Heart left ventricle (tissue), 16 donors: Measurements from ENCODE around the gene CYB5R3. TPM values are rescaled to one million over a fixed set of nuclear protein-coding genes. Genes with fewer than 3 reads are reported as not detected.

Source experiments
- ATAC-seq, 4 donors: fragments of 200-7000 bp; cut with Tn5 transposase; one replicate each; pipeline ENCODE4 v1.9.1; 2020 to 2022; ENCODE audit warnings: moderate library complexity in 4 of 4, mild to moderate bottlenecking in 3 of 4, moderate number of reproducible peaks in 1 of 4
- DNase-seq, 5 donors: peaks; one replicate each; pipeline ENCODE4 v3.0.0-alpha.2; 2020
- H3K27ac ChIP-seq, 12 donors: fragments of 200-600 bp; sonication (generic) in 4 of 12; one replicate each; pipeline versions ENCODE4 v1.5.0 to v1.8.0; 2016 to 2022; ENCODE audit warnings: mild to moderate bottlenecking in 2 of 12
- H3K27me3 ChIP-seq, 9 donors: fragments of 200-600 bp; sonication (generic) in 2 of 9; one replicate each; pipeline versions ENCODE4 v1.5.1 to v1.8.0; 2016 to 2022; ENCODE audit warnings: mild to moderate bottlenecking in 3 of 9
- H3K36me3 ChIP-seq, 9 donors: fragments of 200-600 bp; sonication (generic) in 2 of 9; one replicate each; pipeline versions ENCODE4 v1.5.0 to v1.8.0; 2018 to 2022; ENCODE audit warnings: mild to moderate bottlenecking in 2 of 9
- H3K4me1 ChIP-seq, 12 donors: fragments of 200-600 bp; sonication (generic) in 4 of 12; one replicate each; pipeline versions ENCODE4 v1.5.0 to v1.8.0; 2016 to 2022; ENCODE audit warnings: mild to moderate bottlenecking in 3 of 12
- H3K4me3 ChIP-seq, 12 donors: fragments of 200-600 bp; sonication (generic) in 4 of 12; one replicate each; pipeline versions ENCODE4 v1.5.0 to v1.8.0; 2017 to 2022; ENCODE audit warnings: mild to moderate bottlenecking in 9 of 12, moderate library complexity in 4 of 12
- H3K9me3 ChIP-seq, 12 donors: fragments of 200-600 bp; sonication (generic) in 4 of 12; one replicate each; pipeline versions ENCODE4 v1.5.0 to v1.8.0; 2016 to 2022; ENCODE audit warnings: mild to moderate bottlenecking in 1 of 12
- CTCF ChIP-seq, 12 donors: fragments of 200-600 bp; sonication (generic) in 4 of 12; IDR thresholded peaks; one replicate each; pipeline versions ENCODE4 v1.5.0 to v1.8.0; 2018 to 2022; ENCODE audit warnings: antibody characterized with exemption in 12 of 12, mild to moderate bottlenecking in 5 of 12
- POLR2A ChIP-seq, 2 donors: fragments of 450-650 bp; IDR thresholded peaks; one replicate each; pipeline ENCODE4 v1.6.1; 2017; ENCODE audit warnings: antibody characterized with exemption in 2 of 2, mild to moderate bottlenecking in 2 of 2, moderate library complexity in 2 of 2
- WGBS, 4 donors: extraction: QIAGEN DNeasy Blood & Tissue Kit in 2 of 4; methylation state at CpG; one replicate each; pipeline versions ENCODE4 v1.1.5 to v1.1.7; 2013 to 2018; 5-methylcytosine and 5-hydroxymethylcytosine counted together
- intact Hi-C, 10 donors: fragments of 100-400 bp; cut with DNase I; formaldehyde crosslinking; loops; one replicate each; pipeline versions ENCODE4 v1.11.1 to v1.14.2; 2022
- polyA plus RNA-seq, 2 donors: library from polyadenylated mRNA; stranded (reverse); fragments of 200-250 nt; gene quantifications; one replicate each; pipeline ENCODE4 v1.2.3, GENCODE V29; 2013
- total RNA-seq, 9 donors: library from RNA; depleted of rRNA in 2 of 9; stranded (reverse); fragments of >200 nt in 2 of 9; fragmentation: NEBNext Ultra II Directional in 3 of 9; extraction: Animal tissue kit (Norgen Biotek cat#: 25700) in 3 of 9; gene quantifications; one replicate each; pipeline versions ENCODE4 v1.1.0 to v1.2.4, GENCODE V29; 2016 to 2023
- donor health status: ischemic (EF 13 %, LVEDD 7.1; RV severe dilation, severe dysfunction).
- donor health status: healthy with polysubstance abuse.
- donor health status: DM: no; HTN: yes; CAD: no.
- donor health status: DM: no; HTN: no; CAD: no.
- donor health status: ischemic (EF 25% LVEDD 6.9; RV normal size, moderate dysfunction).
- donor health status: ischemic (EF 25% LVEDD 5.7; RV mildly dilated, moderate dysfunction).
- donor health status: healthy.
- donor health status: DM: yes; HTN: yes; CAD: no.
- donor health status: ischemic (EF 35%, LVEDD 5.7; RV mildly dilated, moderate dysfunction).
- donor health status: nonischemic (EF 11% LVEDD 7.7; RV severe dilation, severe dysfunction).
- donor health status: DM: yes; HTN: yes; CAD: no.
- donor health status: PGD.
- donor health status: ischemic (EF 29% LVEDD 5.4; RV normal size, mild dysfunction).
- donor health status: nonischemic (EF 23%, LVEDD 6.1; RV moderate dilation, normal function).

Gene CYB5R3
- total and polyA plus RNA-seq, 11 donors, result 135 to 459 (median 305) TPM

DNA sequence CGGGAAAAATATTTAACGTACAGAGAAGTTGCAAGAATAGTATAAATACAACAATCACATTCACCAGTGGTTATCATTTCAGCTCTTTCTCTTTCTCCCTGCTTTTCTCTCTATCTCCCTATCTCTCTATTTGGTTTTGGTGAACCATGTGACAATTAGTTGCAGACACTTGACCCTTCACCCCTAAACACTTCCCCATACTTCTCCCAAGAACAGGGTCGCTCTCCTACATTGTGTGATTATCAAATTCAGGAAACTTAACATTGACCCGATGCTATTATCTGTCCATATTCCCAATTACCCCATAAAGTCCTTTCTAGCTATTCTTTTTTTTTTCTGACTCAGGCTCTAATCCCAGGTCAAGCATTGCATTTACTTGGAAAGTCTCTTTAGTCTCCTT, 4.8 kb upstream of the CYB5R3 start:
- H3K27ac ChIP-seq, result no peak overlapping the region
- H3K27me3 ChIP-seq, result no peaks in the 10 kb centered on the region
- H3K9me3 ChIP-seq, result no peaks in the 10 kb centered on the region
- 90 to 93% (median 92%) methylated on average over 4 of the region's 4 CpGs for WGBS, 4 donors
- no peak for ATAC-seq
- intact Hi-C loops, result loop anchor here in 1 of 10 donors (10.0 kb wide), 1 partner anchor 161 kb away; no protein-coding TSS in a partner anchor
- DNase-seq, result no peak
- no peak overlapping the region for H3K4me3 ChIP-seq
- no peak for TF ChIP-seq POLR2A (IDR thresholded peaks at IDR 0.05)
- no peak for TF ChIP-seq CTCF (IDR thresholded peaks at IDR 0.05)
- peaks cover 0 to 7% (median 0%) of the 10 kb centered on the region in 12 donors for H3K4me1 ChIP-seq
- H3K36me3 ChIP-seq, result no peaks in the 10 kb centered on the region

GRCh38 chr22:42651134-42651533, 1.9 kb upstream of the CYB5R3 start:
- Histone ChIP-seq H3K4me3 (no peak overlapping the region), H3K27ac (no peak overlapping the region), H3K9me3 (no peaks in the 10 kb centered on the region), H3K4me1 (peaks cover 5 to 32% (median 24%) of the 10 kb centered on the region in 12 donors), H3K36me3 (no peaks in the 10 kb centered on the region), H3K27me3 (no peaks in the 10 kb centered on the region)
- intact Hi-C loops, result loop anchor here in 1 of 10 donors (10.0 kb wide), 1 partner anchor 164 kb away; no protein-coding TSS in a partner anchor
- DNase-seq (no peak), ATAC-seq (no peak)
- TF ChIP-seq POLR2A (IDR thresholded peaks at IDR 0.05) (no peak), CTCF (IDR thresholded peaks at IDR 0.05) (no peak)
- 83 to 90% (median 86%) methylated on average over 7 of the region's 7 CpGs for WGBS, 4 donors

- Histone ChIP-seq H3K4me3 (peak overlapping the region; percentile 69 to 99 (median 94)), H3K36me3 (no peaks in the 10 kb centered on the region), H3K9me3 (no peaks in the 10 kb centered on the region), H3K27ac (peak overlapping the region; percentile 90 to 97 (median 96)), H3K27me3 (no peaks in the 10 kb centered on the region), H3K4me1 (peaks cover 27 to 57% (median 49%) of the 10 kb centered on the region in 12 donors)
- TF ChIP-seq CTCF (IDR thresholded peaks at IDR 0.05) (no peak), POLR2A (IDR thresholded peaks at IDR 0.05) (peak in 1 of 2 donors; percentile 41)
- peak in 3 of 5 donors; percentile 72 to 78 (median 75) for DNase-seq
- WGBS, 4 donors, result 2 to 5% (median 3%) methylated on average over 29 to 49 of the region's 49 CpGs
- peak in 3 of 4 donors; percentile 11 to 57 (median 49) for ATAC-seq
- intact Hi-C loops, result loop anchor here in 3 of 10 donors (2.0 to 5.0 kb wide), 3 partner anchors 34 to 209 kb away; partner anchors contain the start of genes ARFGAP3 (in 1 of the 3) and POLDIP3 (in 1 of the 3)
Observed at GRCh38 chr22:42648368-42649245, 585 bp downstream of the CYB5R3 start.

- Histone ChIP-seq H3K27me3 (no peaks in the 10 kb centered on the region), H3K36me3 (no peaks in the 10 kb centered on the region), H3K27ac (peak overlapping the region in 11 of 12 donors; percentile 90 to 97 (median 95)), H3K4me3 (peak overlapping the region; percentile 69 to 99 (median 94)), H3K9me3 (no peaks in the 10 kb centered on the region), H3K4me1 (peaks cover 30 to 63% (median 55%) of the 10 kb centered on the region in 12 donors)
- WGBS, 4 donors, result 68 to 80% (median 76%) methylated on average over 4 of the region's 4 CpGs
- DNase-seq, result no peak
- TF ChIP-seq CTCF (IDR thresholded peaks at IDR 0.05) (no peak), POLR2A (IDR thresholded peaks at IDR 0.05) (no peak)
- no peak for ATAC-seq
- intact Hi-C loops, result loop anchor here in 3 of 10 donors (2.0 to 5.0 kb wide), 3 partner anchors 33 to 209 kb away; partner anchors contain the start of genes ARFGAP3 (in 1 of the 3) and POLDIP3 (in 1 of the 3)
Observed at GRCh38 chr22:42648017-42648367, 1.2 kb downstream of the CYB5R3 start.
